OCI-LY1 (cell line): ENCODE measurements around the gene RNU6-7.

Experiments used
- CTCF ChIP-seq: fragments of 200-600 bp; sonication (generic), shearing (Covaris generic); IDR thresholded peaks from 2 replicates; pipeline ENCODE4 v1.5.1; 2017; ENCODE audit warnings: mild to moderate bottlenecking, antibody characterized with exemption, low read length, moderate library complexity, mixed read lengths
- EZH2 ChIP-seq: fragments of 200-600 bp; sonication (generic), shearing (Covaris generic); IDR thresholded peaks from 2 replicates; pipeline ENCODE4 v1.8.0; 2017; ENCODE audit warnings: borderline replicate concordance, mixed run types, mild to moderate bottlenecking, antibody characterized with exemption, low read length, moderate library complexity, mixed read lengths

GRCh38 chr14:32224737-32225377, 23.0 kb downstream of the RNU6-7 start:
- TF ChIP-seq CTCF: peak; percentile 35; the same call in 1 of the 2 replicates
- no peak for TF ChIP-seq EZH2
